HG03571 (cell line): ENCODE data around the gene PLXDC2.

Experiments
- ATAC-seq: cut with Tn5 transposase; IDR thresholded peaks from one replicate; pipeline ENCODE4 v1.9.1; 2021; ENCODE audit not compliant: unreplicated experiment

The PLXDC2 gene

GRCh38 chr10:19853831-19854230, 37.6 kb downstream of the PLXDC2 start:
- ATAC-seq = no peak

- ATAC-seq = no peak
Measured at GRCh38 chr10:19857876-19858275, 41.6 kb downstream of the PLXDC2 start.

GRCh38 chr10:19860107-19860506, 43.9 kb downstream of the PLXDC2 start:
- ATAC-seq = no peak

- ATAC-seq = no peak
Measured at GRCh38 chr10:19862811-19863515, 46.7 kb downstream of the PLXDC2 start.

- no peak for ATAC-seq
Measured at GRCh38 chr10:19865676-19866075, 49.4 kb downstream of the PLXDC2 start.

- no peak for ATAC-seq
Measured at GRCh38 chr10:19869370-19869769, 53.1 kb downstream of the PLXDC2 start.

- no peak for ATAC-seq
Measured at GRCh38 chr10:19872504-19873271, 56.5 kb downstream of the PLXDC2 start.

- ATAC-seq = no peak
Measured at GRCh38 chr10:19874190-19874589, 58.0 kb downstream of the PLXDC2 start.

- ATAC-seq = no peak
Measured at GRCh38 chr10:19874791-19875190, 58.6 kb downstream of the PLXDC2 start.

- ATAC-seq = no peak
Measured at GRCh38 chr10:19876570-19876969, 60.3 kb downstream of the PLXDC2 start.

- no peak for ATAC-seq
Measured at GRCh38 chr10:19877466-19878255, 61.4 kb downstream of the PLXDC2 start.

GRCh38 chr10:19882621-19883020, 66.4 kb downstream of the PLXDC2 start:
- ATAC-seq = no peak

- ATAC-seq = no peak
Measured at GRCh38 chr10:19888061-19888660, 71.9 kb downstream of the PLXDC2 start.

GRCh38 chr10:19889256-19889655, 73.0 kb downstream of the PLXDC2 start:
- no peak for ATAC-seq

GRCh38 chr10:19891429-19891828, 75.2 kb downstream of the PLXDC2 start:
- no peak for ATAC-seq

- ATAC-seq = no peak
Measured at GRCh38 chr10:19892270-19892669, 76.0 kb downstream of the PLXDC2 start.

- ATAC-seq = no peak
Measured at GRCh38 chr10:19892677-19893076, 76.4 kb downstream of the PLXDC2 start.

GRCh38 chr10:19895500-19895899, 79.3 kb downstream of the PLXDC2 start:
- ATAC-seq = no peak

GRCh38 chr10:19902456-19902855, 86.2 kb downstream of the PLXDC2 start:
- ATAC-seq = no peak

- peak; percentile 92 for ATAC-seq
Measured at GRCh38 chr10:19904202-19904661, 88.0 kb downstream of the PLXDC2 start.

- ATAC-seq = no peak
Measured at GRCh38 chr10:19906108-19906791, 90.0 kb downstream of the PLXDC2 start.
